Uterus (tissue), 2 donors: ENCODE measurements around the gene MYH10.

Experiments used
- CTCF ChIP-seq, 4 experiments: fragments of 200-600 bp in 2 of 4; fragments of 450-650 bp in 2 of 4; sonication (generic) in 2 of 4; IDR thresholded peaks; one replicate each; pipeline ENCODE4 v1.5.1; 2016 to 2019; ENCODE audit warnings: antibody characterized with exemption in 4 of 4, mild to moderate bottlenecking in 2 of 4, moderate library complexity in 1 of 4
- POLR2A ChIP-seq, 2 donors: fragments of 450-650 bp; IDR thresholded peaks; one replicate each; pipeline ENCODE4 v1.6.1; 2016; ENCODE audit warnings: antibody characterized with exemption in 2 of 2, mild to moderate bottlenecking in 1 of 2, moderate library complexity in 1 of 2

- TF ChIP-seq POLR2A (IDR thresholded peaks at IDR 0.05) = no peak
- TF ChIP-seq CTCF (IDR thresholded peaks at IDR 0.05) = no peak
Measured at GRCh38 chr17:8481089-8481488, 149.4 kb downstream of the MYH10 start.
